GM21619 (cell line): ENCODE measurements around the gene TRO.

Experiments used
- ATAC-seq: cut with Tn5 transposase; IDR thresholded peaks from one replicate; pipeline ENCODE4 v1.9.1; 2021; ENCODE audit not compliant: unreplicated experiment

The TRO gene

GRCh38 chrX:54964766-54965497, 44.3 kb downstream of the TRO start:
- ATAC-seq, result no peak

GRCh38 chrX:54977387-54977786, 56.8 kb downstream of the TRO start:
- ATAC-seq, result no peak

DNA sequence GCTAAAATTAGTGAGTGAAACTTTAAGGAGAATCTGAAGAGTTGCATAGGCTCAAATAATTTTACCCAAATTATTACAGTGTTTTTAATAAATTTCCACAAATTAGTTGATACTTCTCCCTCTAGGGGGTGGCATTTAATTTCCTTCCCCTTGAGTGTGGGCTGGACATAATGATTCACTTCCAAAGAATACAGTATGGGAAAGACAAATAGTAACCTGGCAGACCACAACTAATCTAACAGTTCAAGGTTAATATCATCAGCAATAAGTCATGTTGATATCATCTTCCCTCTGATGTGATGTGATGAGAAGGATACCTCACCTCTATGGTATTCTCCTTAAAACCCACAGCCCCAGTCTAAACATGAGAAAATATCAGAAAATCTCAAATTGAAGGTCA, 57.8 kb downstream of the TRO start:
- no peak for ATAC-seq

- no peak for ATAC-seq
Observed at GRCh38 chrX:54979432-54979831, 58.8 kb downstream of the TRO start.

DNA sequence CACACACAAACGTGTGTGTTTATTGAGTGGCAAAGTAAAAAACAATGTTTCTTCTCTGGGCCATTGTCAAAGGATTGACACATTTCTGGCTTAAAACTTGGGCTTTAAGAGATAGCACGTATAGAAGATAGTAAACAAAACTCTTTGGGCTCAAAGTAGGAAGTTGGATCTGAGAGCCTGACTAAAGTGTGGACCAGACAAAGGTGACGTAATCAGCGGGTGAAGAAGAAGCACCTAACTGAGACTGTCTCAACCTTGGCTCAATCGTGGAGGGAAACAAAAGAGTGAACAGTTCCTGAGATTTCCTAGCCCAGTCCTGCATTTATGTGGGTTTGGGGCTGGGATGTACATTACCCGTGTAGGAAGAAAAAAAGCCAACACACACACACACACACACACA, 59.7 kb downstream of the TRO start:
- no peak for ATAC-seq
